HFF-Myc (cell line): ENCODE results near the gene SMIM13.

Experiments used
- DNase-seq: peaks from one replicate; pipeline ENCODE4 v3.0.0-alpha.2; 2011; ENCODE audit warnings: low read depth; ENCODE audit errors: extremely low read depth
- H3K4me3 ChIP-seq: replicated peaks from 2 replicates; pipeline ENCODE4 v1.5.1; 2011; ENCODE audit warnings: low read depth, mild to moderate bottlenecking, control low read depth, low read length
- TF ChIP-seq, protein P1 (sequence below): IDR thresholded peaks from 2 replicates; pipeline ENCODE4 v1.5.1; 2012; ENCODE audit warnings: mild to moderate bottlenecking, low read depth, low read length, control low read depth; ENCODE audit errors: missing control alignments

The SMIM13 gene

DNA sequence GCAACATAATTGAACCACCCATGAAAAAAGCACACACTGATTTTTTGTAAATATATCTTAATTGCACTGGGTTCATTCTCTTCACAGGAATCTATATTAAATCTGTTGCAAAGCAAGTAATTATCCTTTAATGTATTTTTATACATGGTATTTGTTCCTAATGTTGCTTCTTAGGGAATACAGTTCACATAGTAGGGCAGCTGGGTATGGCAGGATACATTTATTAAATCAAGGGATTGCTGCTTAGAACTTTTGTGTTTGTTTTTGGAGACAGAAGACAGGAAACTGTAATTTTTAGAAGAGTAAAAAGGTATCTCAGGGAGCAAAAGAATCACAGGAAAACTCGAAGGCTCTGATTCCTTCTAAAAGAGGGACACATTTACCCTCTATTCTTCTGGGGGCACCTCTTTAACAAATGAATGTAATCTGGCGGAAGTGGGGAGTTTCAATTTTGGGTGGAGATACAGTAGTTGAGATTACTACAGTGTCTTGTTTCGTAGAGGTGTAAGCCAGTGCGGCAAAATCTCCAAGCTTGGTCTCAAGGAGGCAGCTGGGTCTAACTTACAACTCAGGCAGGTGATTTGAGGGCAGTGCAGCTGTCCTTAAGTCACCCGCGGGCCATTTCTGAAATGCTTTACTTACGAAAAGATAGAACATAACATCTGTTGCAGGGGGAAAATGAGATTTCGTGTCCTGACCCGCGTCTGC lies 812 bp upstream of the SMIM13 start:
- DNase-seq: no peak
- TF ChIP-seq, protein P1, sequence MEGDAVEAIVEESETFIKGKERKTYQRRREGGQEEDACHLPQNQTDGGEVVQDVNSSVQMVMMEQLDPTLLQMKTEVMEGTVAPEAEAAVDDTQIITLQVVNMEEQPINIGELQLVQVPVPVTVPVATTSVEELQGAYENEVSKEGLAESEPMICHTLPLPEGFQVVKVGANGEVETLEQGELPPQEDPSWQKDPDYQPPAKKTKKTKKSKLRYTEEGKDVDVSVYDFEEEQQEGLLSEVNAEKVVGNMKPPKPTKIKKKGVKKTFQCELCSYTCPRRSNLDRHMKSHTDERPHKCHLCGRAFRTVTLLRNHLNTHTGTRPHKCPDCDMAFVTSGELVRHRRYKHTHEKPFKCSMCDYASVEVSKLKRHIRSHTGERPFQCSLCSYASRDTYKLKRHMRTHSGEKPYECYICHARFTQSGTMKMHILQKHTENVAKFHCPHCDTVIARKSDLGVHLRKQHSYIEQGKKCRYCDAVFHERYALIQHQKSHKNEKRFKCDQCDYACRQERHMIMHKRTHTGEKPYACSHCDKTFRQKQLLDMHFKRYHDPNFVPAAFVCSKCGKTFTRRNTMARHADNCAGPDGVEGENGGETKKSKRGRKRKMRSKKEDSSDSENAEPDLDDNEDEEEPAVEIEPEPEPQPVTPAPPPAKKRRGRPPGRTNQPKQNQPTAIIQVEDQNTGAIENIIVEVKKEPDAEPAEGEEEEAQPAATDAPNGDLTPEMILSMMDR: no peak
- peak overlapping the region; percentile 80 for H3K4me3 ChIP-seq

DNA sequence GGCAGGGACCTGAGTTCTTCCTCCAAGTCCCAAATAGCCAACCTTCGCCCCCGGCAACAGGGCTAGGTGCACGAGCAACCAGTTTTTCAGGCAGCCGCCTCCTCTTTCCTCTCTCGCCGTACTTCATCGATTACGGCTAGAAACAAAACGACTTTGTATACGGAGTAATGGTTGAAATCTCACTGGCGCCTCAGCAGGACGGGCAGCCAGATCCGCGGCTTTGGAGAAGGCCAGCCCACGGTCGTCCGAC lies 333 bp upstream of the SMIM13 start:
- no peak for DNase-seq
- peak overlapping the region; percentile 80 for H3K4me3 ChIP-seq

DNA sequence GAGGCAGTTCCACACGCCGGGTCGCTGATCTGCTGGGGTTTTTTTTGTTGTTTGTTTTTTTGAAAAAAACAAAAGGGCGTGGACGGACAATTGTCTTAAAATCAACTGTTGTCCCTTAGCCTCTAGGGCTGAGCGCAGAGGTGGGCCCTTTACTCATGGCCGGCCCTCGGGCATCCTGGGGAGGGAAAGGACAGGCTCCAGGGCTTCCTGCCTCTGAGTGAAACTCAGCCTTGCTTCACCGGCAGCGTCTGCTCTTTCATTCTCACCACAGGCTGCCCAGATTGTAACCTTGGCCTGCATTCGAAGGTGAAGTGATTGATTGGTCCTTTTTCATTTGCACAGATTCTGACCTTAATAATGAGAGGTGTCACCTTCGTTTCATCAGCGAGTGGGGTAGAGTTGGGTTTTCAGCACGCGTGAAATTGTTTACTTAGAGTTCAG lies 797 bp downstream of the SMIM13 start:
- TF ChIP-seq, protein P1: no peak
- no peak for DNase-seq
- peak overlapping the region; percentile 80 for H3K4me3 ChIP-seq

More for the DNA sequence above, 333 bp upstream of the SMIM13 start:
- TF ChIP-seq, protein P1: no peak

DNA sequence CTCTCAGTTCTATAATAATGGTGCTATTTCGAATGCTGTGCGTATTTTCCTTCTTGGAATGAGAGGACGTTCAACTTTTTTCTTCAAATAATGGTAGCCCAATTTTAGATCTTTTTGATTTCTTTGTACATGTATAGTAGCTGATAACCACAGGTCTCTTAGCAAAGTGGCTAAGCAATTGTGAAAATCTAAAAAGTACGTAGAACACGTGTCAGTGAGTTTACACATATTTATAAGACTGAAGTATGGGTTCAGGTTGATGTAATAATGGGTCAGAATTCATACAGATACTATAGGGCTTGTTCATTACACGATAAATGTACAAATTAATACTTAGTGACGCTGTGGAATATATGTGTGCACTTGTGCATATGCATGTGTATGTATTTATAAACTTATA lies 1.3 kb downstream of the SMIM13 start:
- no peak for DNase-seq
- peak overlapping the region; percentile 80 for H3K4me3 ChIP-seq
- TF ChIP-seq, protein P1: no peak

DNA sequence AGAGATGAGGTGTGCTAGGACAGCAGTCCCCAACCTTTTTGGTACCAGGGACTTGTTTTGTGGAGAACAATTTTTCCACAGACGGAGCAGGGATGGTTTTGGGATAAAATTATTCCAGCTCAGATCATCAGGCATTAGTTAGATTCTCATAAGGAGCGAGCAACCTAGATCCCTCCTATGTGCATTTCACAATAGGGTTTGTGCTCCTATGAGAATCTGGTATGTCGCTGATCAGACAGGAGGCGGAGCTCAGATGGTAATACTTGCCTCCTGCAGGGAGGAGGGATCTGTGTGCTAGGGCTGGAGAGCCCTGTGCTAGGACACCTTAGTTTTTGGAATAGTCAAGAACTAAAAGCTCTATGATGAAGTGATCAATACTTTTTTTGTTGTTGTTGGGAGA lies 2.5 kb downstream of the SMIM13 start:
- peak overlapping the region; percentile 80 for H3K4me3 ChIP-seq
- TF ChIP-seq, protein P1: no peak
- DNase-seq: no peak

DNA sequence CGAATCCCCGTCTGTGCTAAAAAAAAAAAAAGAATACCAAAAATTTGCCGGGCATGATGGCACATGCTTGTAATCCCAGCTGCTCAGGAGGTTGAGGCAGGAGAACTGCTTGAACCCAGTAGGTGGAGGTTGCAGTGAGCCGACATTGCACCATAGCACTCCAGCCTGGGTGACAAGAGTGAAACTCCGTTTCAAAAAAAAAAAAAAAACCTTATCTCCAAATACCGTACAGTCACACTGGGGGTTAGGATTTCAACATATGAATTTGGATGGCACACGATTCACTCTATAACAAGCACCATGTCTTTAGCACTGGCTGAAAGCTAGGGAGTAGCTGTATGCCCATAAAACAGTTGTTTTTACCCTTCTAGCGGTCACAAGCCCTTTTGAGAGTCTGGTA lies 3.8 kb downstream of the SMIM13 start:
- TF ChIP-seq, protein P1: no peak
- no peak for DNase-seq

DNA sequence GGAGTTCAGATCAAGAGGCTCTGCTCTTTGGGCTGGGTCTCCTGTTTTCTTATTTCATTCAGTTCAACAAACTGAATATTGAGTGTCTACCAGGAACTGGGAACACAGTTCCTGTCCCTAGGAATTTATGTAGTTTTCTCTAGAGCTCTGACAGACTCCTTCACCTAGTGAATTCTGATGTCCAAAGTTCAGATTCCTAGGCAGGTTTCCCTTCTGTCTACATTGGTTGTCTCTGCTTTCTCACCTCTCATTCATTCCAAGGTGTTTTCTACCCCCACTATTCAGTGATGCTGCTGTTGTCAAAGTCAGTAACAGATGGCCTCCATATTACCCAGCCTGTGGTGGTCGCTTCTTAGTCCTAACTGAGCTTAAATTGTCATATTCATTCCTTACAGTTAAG lies 4.4 kb downstream of the SMIM13 start:
- TF ChIP-seq, protein P1: no peak
- no peak for DNase-seq
- no peak overlapping the region for H3K4me3 ChIP-seq

More for the DNA sequence above, 3.8 kb downstream of the SMIM13 start:
- no peak overlapping the region for H3K4me3 ChIP-seq
